OCI-LY1 (cell line): Measurements from ENCODE around the gene HLA-A.

Experiments
- H2AFZ ChIP-seq: fragments of 200-600 bp; sonication (generic), shearing (Covaris generic); 2 replicates; pipeline ENCODE4 v1.6.0; 2014; ENCODE audit warnings: antibody characterized with exemption, mild to moderate bottlenecking, low read length
- H3F3A ChIP-seq: fragments of 200-600 bp; sonication (generic), shearing (Covaris generic); 2 replicates; pipeline ENCODE4 v1.6.0; 2014; ENCODE audit warnings: mild to moderate bottlenecking, antibody characterized with exemption, low read length, moderate library complexity; ENCODE audit not compliant: insufficient read depth
- H3K27ac ChIP-seq: fragments of 200-600 bp; sonication (generic); 2 replicates; pipeline ENCODE4 v1.5.1; 2014; ENCODE audit warnings: low read length, mixed run types, mild to moderate bottlenecking, low read depth; ENCODE audit not compliant: poor library complexity, severe bottlenecking
- H3K27me3 ChIP-seq: fragments of 200-600 bp; sonication (generic); 2 replicates; pipeline ENCODE4 v1.6.0; 2014; ENCODE audit warnings: antibody characterized with exemption, mild to moderate bottlenecking, low read length, moderate library complexity; ENCODE audit not compliant: insufficient read depth
- H3K36me3 ChIP-seq: fragments of 200-600 bp; sonication (generic); 2 replicates; pipeline ENCODE4 v1.6.1; 2014; ENCODE audit warnings: mild to moderate bottlenecking, antibody characterized with exemption, low read length, moderate library complexity, mixed read lengths; ENCODE audit not compliant: insufficient read depth
- H3K4me1 ChIP-seq: fragments of 200-600 bp; sonication (generic); 2 replicates; pipeline ENCODE4 v1.5.1; 2014; ENCODE audit warnings: mild to moderate bottlenecking, low read length, moderate library complexity; ENCODE audit not compliant: insufficient read depth, severe bottlenecking
- H3K4me2 ChIP-seq: fragments of 200-600 bp; sonication (generic), shearing (Covaris generic); 2 replicates; pipeline ENCODE4 v1.6.1; 2014; ENCODE audit warnings: low read length
- H3K4me3 ChIP-seq: fragments of 200-600 bp; sonication (generic); 2 replicates; pipeline ENCODE4 v1.5.1; 2014; ENCODE audit warnings: low read length, low read depth, mild to moderate bottlenecking, mixed read lengths; ENCODE audit not compliant: poor library complexity, severe bottlenecking
- H3K79me2 ChIP-seq: fragments of 200-600 bp; shearing (Covaris generic); 2 replicates; pipeline ENCODE4 v1.6.1; 2016; ENCODE audit warnings: mixed run types, low read length, mixed read lengths; ENCODE audit not compliant: insufficient read depth
- H3K9ac ChIP-seq: fragments of 200-600 bp; sonication (generic), shearing (Covaris generic); 2 replicates; pipeline ENCODE4 v1.6.1; 2014; ENCODE audit warnings: mild to moderate bottlenecking, low read length, mixed read lengths
- H3K9me2 ChIP-seq: fragments of 200-600 bp; sonication (generic), shearing (Covaris generic); 2 replicates; pipeline ENCODE4 v1.6.1; 2014; ENCODE audit warnings: low read depth, mild to moderate bottlenecking, low read length, mixed read lengths
- H3K9me3 ChIP-seq: fragments of 200-600 bp; shearing (Covaris generic); 2 replicates; pipeline ENCODE4 v1.6.1; 2014; ENCODE audit warnings: low read length, mixed read lengths
- H4K20me1 ChIP-seq: fragments of 200-600 bp; sonication (generic), shearing (Covaris generic); 2 replicates; pipeline ENCODE4 v1.6.0; 2016; ENCODE audit warnings: mild to moderate bottlenecking, low read length; ENCODE audit not compliant: insufficient read depth
- EZH2 ChIP-seq: fragments of 200-600 bp; sonication (generic), shearing (Covaris generic); IDR thresholded peaks from 2 replicates; pipeline ENCODE4 v1.8.0; 2017; ENCODE audit warnings: borderline replicate concordance, mixed run types, mild to moderate bottlenecking, antibody characterized with exemption, low read length, moderate library complexity, mixed read lengths
- TF ChIP-seq, protein P1 (sequence below): fragments of 200-600 bp; sonication (generic), shearing (Covaris generic); IDR thresholded peaks from 2 replicates; pipeline ENCODE4 v1.5.1; 2017; ENCODE audit warnings: mild to moderate bottlenecking, antibody characterized with exemption, low read length, moderate library complexity, mixed read lengths

The HLA-A gene

DNA sequence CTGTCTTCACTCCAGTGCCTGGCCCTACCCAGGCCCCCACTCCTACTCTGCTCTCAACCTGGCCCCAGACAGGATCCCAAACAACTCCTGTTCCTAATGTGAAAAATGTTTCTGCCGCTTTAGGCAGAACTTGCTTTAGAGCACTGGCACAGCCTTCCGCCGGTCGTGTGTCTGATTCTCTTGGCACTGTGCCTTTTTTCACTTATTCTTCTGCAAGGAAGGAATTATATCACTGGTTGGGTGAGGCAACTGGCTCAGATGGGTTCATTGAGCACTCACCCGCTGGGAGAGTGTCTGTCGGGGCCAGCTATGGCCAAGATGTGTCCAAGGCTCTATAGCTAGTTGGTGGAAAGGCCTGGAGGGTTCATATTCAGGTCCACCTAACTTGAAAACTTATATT lies 33.6 kb upstream of the HLA-A start:
- Histone ChIP-seq H3K9me3 (no peaks in the 10 kb centered on the region), H3K4me1 (no peaks in the 10 kb centered on the region), H2AFZ (no peak overlapping the region), H4K20me1 (no peaks in the 10 kb centered on the region), H3F3A (no peaks in the 10 kb centered on the region), H3K79me2 (no peaks in the 10 kb centered on the region), H3K27me3 (no peaks in the 10 kb centered on the region), H3K27ac (no peak overlapping the region), H3K4me2 (no peak overlapping the region), H3K36me3 (no peaks in the 10 kb centered on the region), H3K4me3 (no peak overlapping the region), H3K9me2 (no peaks in the 10 kb centered on the region), H3K9ac (no peak overlapping the region)
- TF ChIP-seq, protein P1, sequence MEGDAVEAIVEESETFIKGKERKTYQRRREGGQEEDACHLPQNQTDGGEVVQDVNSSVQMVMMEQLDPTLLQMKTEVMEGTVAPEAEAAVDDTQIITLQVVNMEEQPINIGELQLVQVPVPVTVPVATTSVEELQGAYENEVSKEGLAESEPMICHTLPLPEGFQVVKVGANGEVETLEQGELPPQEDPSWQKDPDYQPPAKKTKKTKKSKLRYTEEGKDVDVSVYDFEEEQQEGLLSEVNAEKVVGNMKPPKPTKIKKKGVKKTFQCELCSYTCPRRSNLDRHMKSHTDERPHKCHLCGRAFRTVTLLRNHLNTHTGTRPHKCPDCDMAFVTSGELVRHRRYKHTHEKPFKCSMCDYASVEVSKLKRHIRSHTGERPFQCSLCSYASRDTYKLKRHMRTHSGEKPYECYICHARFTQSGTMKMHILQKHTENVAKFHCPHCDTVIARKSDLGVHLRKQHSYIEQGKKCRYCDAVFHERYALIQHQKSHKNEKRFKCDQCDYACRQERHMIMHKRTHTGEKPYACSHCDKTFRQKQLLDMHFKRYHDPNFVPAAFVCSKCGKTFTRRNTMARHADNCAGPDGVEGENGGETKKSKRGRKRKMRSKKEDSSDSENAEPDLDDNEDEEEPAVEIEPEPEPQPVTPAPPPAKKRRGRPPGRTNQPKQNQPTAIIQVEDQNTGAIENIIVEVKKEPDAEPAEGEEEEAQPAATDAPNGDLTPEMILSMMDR, result no peak
- no peak for TF ChIP-seq EZH2

DNA sequence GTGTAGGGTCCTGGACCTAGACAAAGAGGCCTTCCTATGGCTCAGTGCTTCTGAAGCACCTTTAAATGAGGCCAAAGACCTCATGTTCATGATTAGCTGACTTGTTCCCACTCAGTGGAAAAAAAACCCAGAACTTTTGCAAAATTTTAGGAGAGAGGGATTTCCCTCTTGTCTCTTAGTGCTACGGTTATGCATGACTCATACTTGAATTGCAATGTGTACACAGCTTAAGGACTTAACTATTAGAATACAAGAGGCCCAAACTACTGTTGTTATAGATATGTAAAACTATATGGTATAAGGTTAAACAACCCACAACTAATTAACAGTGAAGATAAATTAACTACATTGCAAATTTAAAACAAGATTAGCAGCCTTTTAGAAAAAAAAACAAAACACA lies 32.3 kb upstream of the HLA-A start:
- Histone ChIP-seq H3K4me3 (no peak overlapping the region), H3K27ac (no peak overlapping the region), H3K36me3 (no peaks in the 10 kb centered on the region), H3K9me3 (no peaks in the 10 kb centered on the region), H3K9me2 (no peaks in the 10 kb centered on the region), H3K79me2 (no peaks in the 10 kb centered on the region), H2AFZ (no peak overlapping the region), H4K20me1 (no peaks in the 10 kb centered on the region), H3F3A (no peaks in the 10 kb centered on the region), H3K4me1 (no peaks in the 10 kb centered on the region), H3K4me2 (no peak overlapping the region), H3K27me3 (no peaks in the 10 kb centered on the region), H3K9ac (no peak overlapping the region)
- TF ChIP-seq, protein P1, result no peak
- no peak for TF ChIP-seq EZH2

DNA sequence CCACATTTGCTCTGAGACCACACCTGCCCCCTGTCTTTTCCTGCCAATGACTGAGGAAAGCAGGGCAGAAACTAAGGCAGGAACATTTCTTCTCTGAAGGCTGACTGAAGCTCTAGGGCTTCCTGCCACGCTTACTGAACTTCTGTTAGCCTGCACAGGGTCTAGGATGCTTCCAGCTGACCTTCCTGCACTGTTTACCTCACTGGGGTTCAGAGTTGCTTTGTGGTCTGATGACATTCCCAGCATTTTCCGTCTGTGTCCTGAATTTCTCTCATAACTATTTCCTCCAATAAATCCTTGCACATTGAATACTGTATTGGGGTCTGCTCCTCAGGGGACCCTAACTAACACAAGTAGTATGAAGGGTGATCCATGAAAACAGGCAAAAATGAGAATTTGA lies 29.5 kb upstream of the HLA-A start:
- Histone ChIP-seq H3K4me2 (no peak overlapping the region), H3K4me3 (no peak overlapping the region), H4K20me1 (no peaks in the 10 kb centered on the region), H3K9ac (no peak overlapping the region), H3K9me3 (no peaks in the 10 kb centered on the region), H3F3A (no peaks in the 10 kb centered on the region), H3K36me3 (no peaks in the 10 kb centered on the region), H3K79me2 (no peaks in the 10 kb centered on the region), H3K27me3 (no peaks in the 10 kb centered on the region), H3K4me1 (no peaks in the 10 kb centered on the region), H2AFZ (no peak overlapping the region), H3K9me2 (no peaks in the 10 kb centered on the region), H3K27ac (no peak overlapping the region)
- TF ChIP-seq, protein P1, result no peak
- TF ChIP-seq EZH2, result no peak
